ENCODE data around the gene JAM2.

DNA sequence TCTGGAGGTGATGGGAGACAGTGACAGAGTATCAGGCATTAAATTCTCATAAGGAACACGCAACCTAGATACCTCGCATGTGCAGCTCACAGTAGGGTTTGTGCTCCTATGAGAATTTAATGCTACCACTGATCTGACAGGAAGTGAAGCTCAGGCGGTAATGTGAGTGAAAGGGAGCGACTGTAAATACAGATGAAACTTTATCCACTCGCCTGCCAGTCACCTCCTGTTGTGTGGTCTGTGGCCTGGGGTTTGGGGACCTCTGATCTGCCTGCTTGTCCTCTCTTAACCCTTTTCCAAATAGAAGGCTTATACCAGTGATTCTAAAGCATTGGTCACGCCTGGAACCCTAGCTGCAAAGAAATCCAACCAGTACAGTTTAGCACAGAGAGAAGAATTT is 111.0 kb downstream of the JAM2 start:
- TF ChIP-seq, protein P1, sequence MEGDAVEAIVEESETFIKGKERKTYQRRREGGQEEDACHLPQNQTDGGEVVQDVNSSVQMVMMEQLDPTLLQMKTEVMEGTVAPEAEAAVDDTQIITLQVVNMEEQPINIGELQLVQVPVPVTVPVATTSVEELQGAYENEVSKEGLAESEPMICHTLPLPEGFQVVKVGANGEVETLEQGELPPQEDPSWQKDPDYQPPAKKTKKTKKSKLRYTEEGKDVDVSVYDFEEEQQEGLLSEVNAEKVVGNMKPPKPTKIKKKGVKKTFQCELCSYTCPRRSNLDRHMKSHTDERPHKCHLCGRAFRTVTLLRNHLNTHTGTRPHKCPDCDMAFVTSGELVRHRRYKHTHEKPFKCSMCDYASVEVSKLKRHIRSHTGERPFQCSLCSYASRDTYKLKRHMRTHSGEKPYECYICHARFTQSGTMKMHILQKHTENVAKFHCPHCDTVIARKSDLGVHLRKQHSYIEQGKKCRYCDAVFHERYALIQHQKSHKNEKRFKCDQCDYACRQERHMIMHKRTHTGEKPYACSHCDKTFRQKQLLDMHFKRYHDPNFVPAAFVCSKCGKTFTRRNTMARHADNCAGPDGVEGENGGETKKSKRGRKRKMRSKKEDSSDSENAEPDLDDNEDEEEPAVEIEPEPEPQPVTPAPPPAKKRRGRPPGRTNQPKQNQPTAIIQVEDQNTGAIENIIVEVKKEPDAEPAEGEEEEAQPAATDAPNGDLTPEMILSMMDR (IDR thresholded peaks at IDR 0.05) = no peak
- TF ChIP-seq POLR2A (IDR thresholded peaks at IDR 0.05; ENCODE audit: low read depth) = no peak

Data from esophagus muscularis mucosa (tissue), 3 donors.